SKM-1 (cell line): ENCODE results near the gene DMAC2.
"Not testable (repeated sequence)": the region's sequence is repeated elsewhere in the genome, so short reads cannot be mapped to it uniquely, and the experiment has no call there.

Source experiments
- DNase-seq: peaks from one replicate; lab custom pipeline; 2025; ENCODE audit not compliant: unreplicated experiment; lab: John Stamatoyannopoulos, UW

The DMAC2 gene

DNA sequence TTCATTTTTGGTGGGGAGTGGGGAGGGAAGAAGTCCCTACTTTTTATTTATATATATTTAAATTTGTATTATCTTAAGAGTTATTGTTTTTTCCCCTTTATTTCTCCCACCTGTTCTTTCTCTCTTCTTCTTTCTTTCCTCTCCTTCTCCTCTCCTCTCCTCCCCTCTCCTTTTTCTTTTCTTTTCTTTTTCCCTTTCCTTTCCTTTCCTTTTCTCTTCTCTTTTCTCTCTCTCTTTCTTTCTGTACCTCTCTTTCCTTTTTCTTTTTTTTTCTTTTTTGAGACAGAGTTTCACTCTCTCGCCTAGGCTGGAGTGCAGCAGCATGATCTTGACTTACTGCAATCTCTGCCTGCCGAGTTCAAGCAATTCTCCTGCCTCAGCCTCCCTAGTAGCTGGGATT is 40.2 kb downstream of the DMAC2 start:
- DNase-seq, result no peak

DNA sequence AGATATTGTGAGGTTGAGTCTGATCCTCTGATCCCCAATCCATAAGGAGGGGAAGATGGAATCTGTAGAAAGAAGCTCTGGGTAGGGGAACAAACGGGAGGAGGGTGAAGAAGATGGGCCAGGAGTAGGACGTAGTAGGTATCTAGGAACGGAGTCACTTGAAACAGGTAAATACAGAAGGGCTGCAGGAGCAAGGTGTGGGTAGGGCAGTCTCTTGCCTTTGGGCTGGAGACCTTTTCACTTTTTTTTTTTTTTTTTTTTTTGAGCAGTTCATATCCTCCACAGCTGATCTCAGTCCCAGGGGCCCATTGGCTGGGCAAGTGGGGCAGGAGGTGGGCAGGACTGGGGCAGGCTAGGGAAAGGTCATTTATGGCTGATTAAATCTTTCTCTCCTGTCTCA is 40.6 kb downstream of the DMAC2 start:
- no peak for DNase-seq

DNA sequence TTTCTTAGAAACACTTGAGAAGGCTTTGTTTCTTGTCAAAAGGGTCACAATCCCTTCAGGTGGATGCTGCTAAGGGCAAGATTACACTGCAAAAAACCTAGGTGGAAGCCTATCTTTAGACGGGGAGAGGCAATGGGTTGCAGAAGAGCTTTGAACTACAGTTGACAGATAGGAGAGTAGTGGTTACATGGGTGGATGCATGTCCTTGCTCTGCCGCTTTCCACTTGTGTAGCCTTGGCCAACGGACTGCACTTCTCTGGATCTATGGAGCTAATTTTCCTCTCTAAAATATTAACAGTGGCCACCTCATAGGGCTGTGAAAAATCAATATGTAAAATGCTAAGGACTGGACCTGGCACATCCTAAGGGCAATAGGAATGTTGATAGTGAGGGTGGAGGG is 41.1 kb downstream of the DMAC2 start:
- DNase-seq, result no peak

GRCh38 chr19:41398050-41398418 is 41.7 kb downstream of the DMAC2 start:
- DNase-seq, result no peak

DNA sequence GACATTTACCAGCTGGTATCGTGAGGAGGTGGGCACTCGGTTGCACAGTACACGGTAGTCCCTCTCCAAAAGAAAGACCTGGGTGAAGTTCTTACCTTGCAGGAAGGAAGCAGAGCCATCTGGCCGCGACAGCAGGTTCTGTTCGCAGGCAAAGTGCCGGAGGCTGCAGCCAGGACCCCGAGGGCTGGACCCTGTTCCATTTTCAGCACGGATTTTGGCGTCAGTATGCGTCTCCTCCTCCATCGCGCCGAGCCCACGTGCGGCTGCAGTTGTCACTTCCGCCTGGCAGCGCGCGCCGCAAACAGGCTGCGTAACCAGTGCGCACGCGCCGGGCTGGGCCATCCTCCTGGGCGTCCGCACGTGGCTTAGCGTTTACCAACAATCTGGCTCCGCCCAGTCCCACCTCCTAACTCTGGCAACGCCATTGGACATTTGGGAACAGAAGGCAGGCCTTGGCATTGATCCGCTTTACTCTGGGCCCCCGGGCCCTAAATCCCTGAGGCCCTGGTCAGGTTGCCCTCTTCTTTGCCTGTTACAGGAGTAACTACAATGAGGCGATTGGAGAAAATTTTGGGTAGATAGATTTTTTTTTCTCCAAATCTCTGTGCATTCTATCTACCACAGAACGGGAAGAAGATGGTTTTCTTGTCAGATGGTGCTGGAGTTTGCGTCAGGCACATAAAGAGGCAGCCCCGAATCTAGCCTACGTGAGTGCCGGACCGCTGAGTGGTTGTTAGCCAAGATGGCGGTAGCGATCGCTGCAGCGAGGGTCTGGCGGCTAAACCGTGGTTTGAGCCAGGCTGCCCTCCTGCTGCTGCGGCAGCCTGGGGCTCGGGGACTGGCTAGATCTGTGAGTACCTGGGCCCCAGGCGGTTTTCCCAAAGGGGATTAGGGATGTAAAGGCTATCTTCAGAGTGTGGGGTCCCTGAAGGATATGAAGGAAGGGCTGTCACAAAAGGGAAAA is 42.3 kb downstream of the DMAC2 start, which contains the start of the genes BCKDHA and EXOSC5:
Gene BCKDHA, plus strand, starts transcription at position 733 of the 964 bp plus-strand sequence. Its CDS starts 10 bp downstream, at position 743.
Gene EXOSC5, minus strand, starts transcription at position 274 of the 964 bp plus-strand sequence. Its CDS starts 31 bp downstream, at position 243.
- DNase-seq, result peak; percentile 98

DNA sequence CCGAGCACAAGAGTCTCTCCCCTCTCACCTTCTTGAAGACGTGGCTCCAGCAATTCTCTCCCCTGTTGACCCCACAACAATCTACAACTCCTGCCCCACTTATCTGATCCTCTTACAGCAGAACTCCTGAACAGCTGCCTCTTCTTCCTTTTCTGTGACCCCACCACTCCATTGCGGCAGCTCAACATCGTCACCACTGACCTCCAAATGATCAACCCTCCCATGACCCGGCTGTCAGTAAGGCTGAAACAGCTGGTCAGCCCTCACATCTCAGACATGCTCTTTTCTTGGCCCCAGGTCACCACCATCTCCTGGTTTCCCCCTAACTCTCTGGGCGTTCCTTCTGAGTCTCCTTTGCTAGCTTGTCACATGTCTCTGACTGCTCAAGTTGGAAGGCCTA is 44.4 kb downstream of the DMAC2 start:
- no peak for DNase-seq

- no peak for DNase-seq
Measured at GRCh38 chr19:41392775-41393174, 46.9 kb downstream of the DMAC2 start.

GRCh38 chr19:41391618-41392017 is 48.1 kb downstream of the DMAC2 start:
- no peak for DNase-seq

DNA sequence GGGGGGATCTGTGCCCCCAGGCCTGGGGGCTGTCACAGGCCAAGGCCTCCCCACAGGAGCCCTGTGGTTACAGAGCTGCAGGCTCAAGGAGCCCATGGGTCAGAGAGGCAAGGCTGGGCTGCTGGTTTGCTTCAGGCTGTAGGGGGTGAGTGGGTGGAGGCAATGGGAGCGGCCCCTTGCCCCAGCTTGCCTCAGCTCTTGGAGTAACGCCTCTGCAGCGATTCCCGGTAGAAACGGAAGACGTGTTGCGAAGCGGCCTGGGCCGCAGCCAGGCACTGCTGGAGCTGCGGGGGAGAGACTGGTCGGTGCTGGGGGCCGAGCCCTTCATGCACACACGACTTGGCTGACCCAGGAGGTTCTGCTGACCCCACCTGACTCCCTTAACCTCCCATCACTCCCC is 53.3 kb downstream of the DMAC2 start:
- no peak for DNase-seq

DNA sequence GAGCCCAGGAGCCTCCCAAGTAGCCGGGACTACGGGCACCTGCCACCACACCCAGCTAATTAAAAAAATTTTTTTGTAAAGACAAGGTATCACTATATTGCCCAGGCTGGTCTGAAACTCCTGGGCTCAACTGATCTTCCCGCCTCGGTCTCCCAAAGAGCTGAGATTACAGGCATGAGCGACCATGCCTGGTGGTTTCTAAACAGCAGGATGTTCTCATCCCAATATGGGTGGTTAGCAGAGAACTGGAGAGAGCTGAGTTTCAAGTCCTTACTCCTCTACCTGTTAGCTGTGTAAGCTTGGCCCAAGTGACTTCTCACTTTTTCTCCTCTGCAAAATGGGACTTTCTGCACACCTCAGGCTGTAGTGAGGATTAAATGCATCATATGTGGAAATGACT is 55.4 kb downstream of the DMAC2 start:
- no peak for DNase-seq

DNA sequence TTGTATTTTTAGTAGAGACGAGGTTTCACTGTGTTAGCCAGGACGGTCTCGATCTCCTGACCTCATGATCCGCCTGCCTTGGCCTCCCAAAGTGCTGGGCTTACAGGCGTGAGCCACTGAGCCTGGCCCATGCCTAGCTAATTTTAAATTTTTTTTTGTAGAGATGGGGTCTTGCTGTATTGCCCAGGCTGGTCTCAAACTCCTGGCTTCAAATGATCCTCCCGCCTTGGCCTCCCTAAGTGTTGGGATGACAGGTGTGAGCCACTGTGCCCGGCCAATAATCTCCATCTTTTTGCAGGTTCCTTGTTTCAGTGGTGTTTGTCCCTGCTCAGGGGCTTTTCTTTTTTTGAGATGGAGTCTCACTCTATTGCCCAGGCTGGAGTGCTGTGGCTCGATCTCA is 58.2 kb downstream of the DMAC2 start:
- not testable (repeated sequence) for DNase-seq
